GM23248 (cell line): ENCODE results near the gene SCO2.

ENCODE experiments used
- EZH2 ChIP-seq: fragments of 200-600 bp; sonication (generic); IDR thresholded peaks from 2 replicates; pipeline ENCODE4 v1.6.1; 2018; ENCODE audit warnings: antibody characterized with exemption, mild to moderate bottlenecking; ENCODE audit not compliant: insufficient read depth, poor library complexity, severe bottlenecking
- EZH2phosphoT487 ChIP-seq: fragments of 200-600 bp; sonication (generic); IDR thresholded peaks from 2 replicates; pipeline ENCODE4 v1.6.1; 2018; ENCODE audit warnings: antibody characterized with exemption, moderate library complexity, mild to moderate bottlenecking, low read depth; ENCODE audit not compliant: insufficient read depth

DNA sequence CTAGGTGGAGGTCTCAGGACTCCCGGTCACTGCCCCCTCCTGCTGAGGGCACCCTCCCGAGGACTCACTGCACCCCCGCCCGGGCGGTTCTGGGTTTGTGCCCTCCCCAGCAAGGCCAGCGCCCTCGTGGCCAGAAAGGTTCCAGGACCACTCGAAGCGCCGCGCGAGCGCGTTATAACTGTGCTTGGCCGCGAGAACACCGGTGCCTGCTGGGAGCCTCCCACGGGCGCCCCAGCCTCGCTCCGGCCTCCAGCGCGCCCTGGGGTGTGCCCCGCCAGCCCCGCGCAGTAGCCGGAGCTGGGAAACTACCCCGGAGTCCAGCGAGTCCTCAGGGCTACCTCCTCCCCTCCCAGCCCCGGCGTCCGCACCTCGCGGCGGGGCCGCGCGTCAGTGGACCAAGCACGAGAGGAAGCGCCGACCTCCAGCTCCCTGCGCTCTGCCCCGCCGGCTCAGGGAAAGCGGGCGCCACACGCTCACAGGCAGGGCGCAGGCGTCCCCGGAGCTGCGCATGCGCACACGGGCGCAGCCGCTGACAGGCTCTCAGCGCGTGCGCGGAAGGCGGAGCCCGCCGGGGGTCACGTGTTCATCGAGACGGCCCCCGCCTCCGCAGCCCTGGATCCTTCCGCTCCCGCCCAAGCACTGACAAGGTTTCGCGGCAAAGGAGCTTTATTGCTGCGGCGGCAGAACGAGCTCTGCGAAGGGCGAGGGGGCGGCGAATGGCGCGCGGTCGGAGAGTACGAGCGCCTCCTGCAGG, at the start of gene SCO2:
- TF ChIP-seq EZH2 (no peak), EZH2phosphoT487 (no peak)
